SK-N-SH (cell line): ENCODE results near the gene TSHR. TPM values are rescaled to one million over a fixed set of nuclear protein-coding genes. Genes with fewer than 3 reads are reported as not detected.

Source experiments
- CTCF ChIA-PET: fragments of 300-600, 350-600 bp; formaldehyde crosslinking; extraction: SDS; loops from one replicate; lab custom pipeline; 2021; lab: Yijun Ruan, JAX
- POLR2A ChIA-PET: fragments of 350-600 bp; sonication (Branson Sonifier 250); formaldehyde crosslinking; extraction: SDS; loops from one replicate; lab custom pipeline; 2020; ENCODE audit warnings: antibody characterized with exemption, inconsistent platforms; lab: Yijun Ruan, JAX
- DNase-seq: peaks from one replicate; pipeline ENCODE4 v3.0.0; 2012
- H2AFZ ChIP-seq: fragments of 200-600 bp; sonication (generic); 2 replicates; pipeline ENCODE4 v1.8.1; 2016; ENCODE audit warnings: antibody characterized with exemption, mild to moderate bottlenecking, low read depth
- H3F3A ChIP-seq: fragments of 200-600 bp; sonication (generic); replicated peaks from 2 replicates; pipeline ENCODE3; 2016; ENCODE audit warnings: antibody characterized with exemption, mild to moderate bottlenecking; ENCODE audit not compliant: insufficient read depth
- H3K27ac ChIP-seq, 2 experiments: fragments of 200-500 bp in 1 of 2; fragments of 200-600 bp in 1 of 2; sonication (Bioruptor generic) in 1 of 2; sonication (generic), shearing (Covaris generic) in 1 of 2; 2 replicates each; pipeline versions ENCODE4 v1.5.1 to v1.6.1; 2014 to 2016; ENCODE audit warnings: low read depth in 2 of 2, inconsistent platforms in 1 of 2, low read length in 1 of 2, mild to moderate bottlenecking in 1 of 2, mixed read lengths in 1 of 2
- H3K27me3 ChIP-seq: fragments of 200-600 bp; sonication (generic), shearing (Covaris generic); 2 replicates; pipeline ENCODE4 v1.6.1; 2016; ENCODE audit warnings: mixed run types; ENCODE audit not compliant: insufficient read depth
- H3K36me3 ChIP-seq, 2 experiments: fragments of 200-500 bp in 1 of 2; fragments of 200-600 bp in 1 of 2; sonication (Bioruptor generic) in 1 of 2; sonication (generic) in 1 of 2; replicated peaks in 1 of 2; 2 replicates each; pipeline versions ENCODE3 to v1.5.1; 2014 to 2016; ENCODE audit warnings: low read length in 1 of 2, mild to moderate bottlenecking in 1 of 2; ENCODE audit not compliant: insufficient read depth in 2 of 2, control insufficient read depth in 1 of 2
- H3K4me1 ChIP-seq, 2 experiments: fragments of 200-500 bp in 1 of 2; fragments of 200-600 bp in 1 of 2; sonication (Bioruptor generic) in 1 of 2; sonication (generic), shearing (Covaris generic) in 1 of 2; 2 replicates each; pipeline versions ENCODE4 v1.5.1 to v1.6.1; 2014 to 2016; ENCODE audit warnings: low read depth in 1 of 2, low read length in 1 of 2, mixed run types in 1 of 2; ENCODE audit not compliant: insufficient read depth in 2 of 2, control insufficient read depth in 1 of 2
- H3K4me2 ChIP-seq: fragments of 200-600 bp; sonication (generic), shearing (Covaris generic); 2 replicates; pipeline ENCODE4 v1.6.1; 2017; ENCODE audit warnings: mixed run types
- H3K4me3 ChIP-seq, 2 experiments: fragments of 200-500 bp in 1 of 2; fragments of 200-600 bp in 1 of 2; sonication (Bioruptor generic) in 1 of 2; sonication (generic), shearing (Covaris generic) in 1 of 2; 2 replicates each; pipeline versions ENCODE4 v1.5.1 to v1.8.1; 2014 to 2016; ENCODE audit warnings: low read depth in 2 of 2, inconsistent platforms in 1 of 2, low read length in 1 of 2, mild to moderate bottlenecking in 1 of 2, mixed read lengths in 1 of 2, moderate library complexity in 1 of 2
- H3K79me2 ChIP-seq: fragments of 200-600 bp; sonication (generic); 2 replicates; pipeline ENCODE4 v1.8.1; 2017; ENCODE audit warnings: mild to moderate bottlenecking; ENCODE audit not compliant: insufficient read depth
- H3K9ac ChIP-seq: fragments of 200-600 bp; sonication (generic); 2 replicates; pipeline ENCODE4 v1.6.1; 2017; ENCODE audit warnings: mixed run types
- H3K9me2 ChIP-seq: fragments of 200-600 bp; sonication (generic); 2 replicates; pipeline ENCODE4 v1.6.1; 2017; ENCODE audit warnings: mixed run types
- H3K9me3 ChIP-seq: fragments of 200-600 bp; sonication (generic); 2 replicates; pipeline ENCODE4 v1.6.1; 2017; ENCODE audit warnings: mixed run types, mild to moderate bottlenecking, moderate library complexity
- H4K20me1 ChIP-seq: fragments of 200-600 bp; sonication (generic); 2 replicates; pipeline ENCODE4 v1.6.1; 2017; ENCODE audit warnings: mild to moderate bottlenecking, mixed run types; ENCODE audit not compliant: insufficient read depth
- CHD2 ChIP-seq: fragments of 150-350 bp; IDR thresholded peaks from 2 replicates; pipeline ENCODE4 v1.6.1; 2018; ENCODE audit warnings: low read length; ENCODE audit not compliant: partially characterized antibody
- EP300 ChIP-seq, 2 experiments: IDR thresholded peaks; 2 replicates each; pipeline versions ENCODE4 v1.4.0 to v1.6.1; 2012; ENCODE audit warnings: borderline replicate concordance in 1 of 2, low read depth in 1 of 2, low read length in 1 of 2
- FOXJ3 ChIP-seq: sonication (generic); formaldehyde crosslinking; IDR thresholded peaks from 2 replicates; pipeline ENCODE4 v1.5.1; 2020; ENCODE audit warnings: mild to moderate bottlenecking, missing genetic modification reagents
- FOXM1 ChIP-seq: IDR thresholded peaks from 2 replicates; pipeline ENCODE4 v1.4.0; 2012; ENCODE audit warnings: low read depth, mild to moderate bottlenecking
- GATA2 ChIP-seq: sonication (generic); formaldehyde crosslinking; IDR thresholded peaks from 2 replicates; pipeline ENCODE4 v1.5.0; 2020; ENCODE audit warnings: mild to moderate bottlenecking, missing genetic modification reagents
- MAX ChIP-seq: IDR thresholded peaks from 2 replicates; pipeline ENCODE4 v1.4.0; 2012; ENCODE audit warnings: low read depth
- MXI1 ChIP-seq: IDR thresholded peaks from 2 replicates; pipeline ENCODE4 v1.6.1; 2012; ENCODE audit warnings: mild to moderate bottlenecking, low read depth, low read length, improper control_type of control experiment
- NFIC ChIP-seq: IDR thresholded peaks from 2 replicates; pipeline ENCODE4 v1.4.0; 2012; ENCODE audit warnings: borderline replicate concordance
- NRF1 ChIP-seq: IDR thresholded peaks from 2 replicates; pipeline ENCODE4 v1.6.1; 2012; ENCODE audit warnings: low read depth, mild to moderate bottlenecking, low read length
- PBX3 ChIP-seq: IDR thresholded peaks from 2 replicates; pipeline ENCODE4; 2012
- REST ChIP-seq: IDR thresholded peaks from 2 replicates; pipeline ENCODE4 v1.6.1; 2012; ENCODE audit warnings: mild to moderate bottlenecking, low read depth, low read length, moderate library complexity
- SIN3A ChIP-seq: IDR thresholded peaks from 2 replicates; pipeline ENCODE4 v1.6.1; 2012; ENCODE audit warnings: low read depth, mild to moderate bottlenecking, low read length, moderate library complexity, borderline replicate concordance
- TAF1 ChIP-seq: IDR thresholded peaks from 2 replicates; pipeline ENCODE4 v1.6.1; 2012; ENCODE audit warnings: low read depth, mild to moderate bottlenecking, low read length, moderate library complexity, borderline replicate concordance
- TCF12 ChIP-seq: IDR thresholded peaks from 2 replicates; pipeline ENCODE4 v1.4.0; 2012
- USF2 ChIP-seq: fragments of 150-350 bp; IDR thresholded peaks from 2 replicates; pipeline ENCODE4 v1.6.1; 2017; ENCODE audit warnings: antibody characterized with exemption, low read length, low read depth, borderline replicate concordance
- YY1 ChIP-seq: IDR thresholded peaks from 2 replicates; pipeline ENCODE4 v1.4.0; 2012; ENCODE audit warnings: low read depth, mild to moderate bottlenecking
- ZBTB33 ChIP-seq: IDR thresholded peaks from 2 replicates; pipeline ENCODE4 v1.4.0; 2012; ENCODE audit warnings: low read depth, borderline replicate concordance
- WGBS: methylation state at CpG from one replicate; pipeline ENCODE4 v1.1.6; 2017; ENCODE audit warnings: low lambda C conversion rate; 5-methylcytosine and 5-hydroxymethylcytosine counted together
- polyA plus RNA-seq, 3 experiments: library from polyadenylated mRNA; depleted of rRNA; stranded (reverse); fragments of >200 nt; gene quantifications; 2 replicates each; pipeline ENCODE4 v1.2.3, GENCODE V29; 2012

TSHR gene
- polyA plus RNA-seq, 1 of the 3 experiments (the other 2 are of a cell fraction): not detected

GRCh38 chr14:80978403-80978802, 23.0 kb downstream of the TSHR start:
- Histone ChIP-seq H3K4me3 (no peak overlapping the region), H3K4me2 (no peak overlapping the region)
- TF ChIP-seq USF2 (no peak), EP300 (IDR thresholded peaks at IDR 0.05; ENCODE audit: borderline replicate concordance in 1 of 2, low read depth in 1 of 2, low read length in 1 of 2) (no peak), ZBTB33 (no peak), GATA2 (CRISPR knock-in tag) (no peak), PBX3 (no peak), TCF12 (no peak), NRF1 (no peak), YY1 (no peak), FOXM1 (no peak), MXI1 (no peak), SIN3A (no peak)
- TF ChIP-seq, all 33 proteins: peak for 0
- H2AFZ ChIP-seq: no peak overlapping the region
- CTCF ChIA-PET: interaction anchor here (1.4 to 1.9 kb wide), 5 partner anchors 9 to 25 kb away, joined by 3 to 13 read pairs (median 5); no protein-coding TSS in a partner anchor
- peaks cover 9% of the 10 kb centered on the region; the same call in 1 of the 2 replicates for H3K27me3 ChIP-seq
- no peaks in the 10 kb centered on the region for H3K79me2 ChIP-seq
- no peaks in the 10 kb centered on the region for H3F3A ChIP-seq
- POLR2A ChIA-PET: no interaction called here
- DNase-seq: peak; percentile 19
- no peak overlapping the region for H3K27ac ChIP-seq
- no peaks in the 10 kb centered on the region for H3K36me3 ChIP-seq
- no peaks in the 10 kb centered on the region for H3K9me3 ChIP-seq
- H3K4me1 ChIP-seq: no peaks in the 10 kb centered on the region; a peak in 1 of 4 replicates
- no peaks in the 10 kb centered on the region for H4K20me1 ChIP-seq
- WGBS: 13% methylated on average over 1 of the region's 2 CpGs
- no peaks in the 10 kb centered on the region for H3K9me2 ChIP-seq
- no peak overlapping the region for H3K9ac ChIP-seq

- WGBS: 6% methylated on average over 2 of the region's 2 CpGs
- ChIA-PET POLR2A (no interaction called here), CTCF (interaction anchor here (0.7 to 1.3 kb wide), 3 partner anchors 9 to 25 kb away, joined by 3 to 4 read pairs (median 4); partner anchors contain the start of gene TSHR)
- no peak for TF ChIP-seq EP300 (IDR thresholded peaks at IDR 0.05; ENCODE audit: borderline replicate concordance in 1 of 2, low read depth in 1 of 2, low read length in 1 of 2)
- no peak for TF ChIP-seq TAF1
- TF ChIP-seq CHD2: no peak
- no peak for TF ChIP-seq MAX
- no peak for TF ChIP-seq FOXJ3 (CRISPR knock-in tag)
- TF ChIP-seq USF2: no peak
- TF ChIP-seq GATA2 (CRISPR knock-in tag): no peak
- no peak for TF ChIP-seq NFIC
- no peak for TF ChIP-seq NRF1
- TF ChIP-seq TCF12: no peak
- no peak for TF ChIP-seq REST
Observed at GRCh38 chr14:80979951-80980350, 24.5 kb downstream of the TSHR start.

More at GRCh38 chr14:80979951-80980350, 24.5 kb downstream of the TSHR start:
- H3K9ac ChIP-seq: no peak overlapping the region
- no peaks in the 10 kb centered on the region; a peak in 1 of 4 replicates for H3K4me1 ChIP-seq
- no peaks in the 10 kb centered on the region for H3K79me2 ChIP-seq
- H3K36me3 ChIP-seq: no peaks in the 10 kb centered on the region
- no peak overlapping the region for H3K4me2 ChIP-seq
- no peaks in the 10 kb centered on the region for H4K20me1 ChIP-seq
- H3K4me3 ChIP-seq: no peak overlapping the region
- no peak overlapping the region for H2AFZ ChIP-seq
- no peak for DNase-seq
- H3F3A ChIP-seq: no peaks in the 10 kb centered on the region
- no peak overlapping the region for H3K27ac ChIP-seq
- H3K9me2 ChIP-seq: no peaks in the 10 kb centered on the region
- H3K9me3 ChIP-seq: no peaks in the 10 kb centered on the region
- peaks cover 5% of the 10 kb centered on the region; the same call in 1 of the 2 replicates for H3K27me3 ChIP-seq
